K562 (cell line): ENCODE measurements around the gene MGAT5. TPM values are rescaled to one million over a fixed set of nuclear protein-coding genes. Genes with fewer than 3 reads are reported as not detected.

Experiments
- GATAD2B ChIP-seq: fragments of 450-650 bp; IDR thresholded peaks from 2 replicates; pipeline ENCODE4 v1.6.1; 2017; ENCODE audit warnings: mild to moderate bottlenecking, borderline replicate concordance
- KLF1 ChIP-seq: fragments of 450-650 bp; IDR thresholded peaks from 2 replicates; pipeline ENCODE4 v1.6.1; 2016; ENCODE audit warnings: missing genetic modification characterization, missing compliant biosample characterization
- NRF1 ChIP-seq, 2 experiments: fragments of 450-650 bp; IDR thresholded peaks in 1 of 2; conservative IDR thresholded peaks in 1 of 2; 2 replicates each; pipeline ENCODE4 v1.6.1; 2014; ENCODE audit warnings: mild to moderate bottlenecking in 2 of 2
- PTBP1 ChIP-seq: fragments of 200-400 bp; formaldehyde crosslinking; IDR thresholded peaks from 2 replicates; pipeline ENCODE4 v1.6.1; 2017; ENCODE audit warnings: low read depth, low read length
- SRSF7 ChIP-seq: fragments of 200-400 bp; formaldehyde crosslinking; optimal IDR thresholded peaks from 2 replicates; pipeline ENCODE3; 2017; ENCODE audit warnings: mild to moderate bottlenecking, low read depth, low read length
- ZNF12 ChIP-seq: sonication (generic); formaldehyde crosslinking; IDR thresholded peaks from 2 replicates; pipeline ENCODE4 v1.4.0; 2020; ENCODE audit warnings: mild to moderate bottlenecking, missing genetic modification reagents
- polyA plus RNA-seq, 8 experiments: library from polyadenylated mRNA; depleted of rRNA in 4 of 8; stranded (reverse) in 5 of 8; unstranded in 3 of 8; fragments of >200 nt; fragmentation: Nextera tagmentation in 2 of 8; fragmentation: Illumina TruSeq in 1 of 8; extraction: Ambion mirVana in 2 of 8; extraction: Trizol in 1 of 8; gene quantifications; 2 replicates each; pipeline versions ENCODE4 v1.2.1 to v1.2.3, GENCODE V29; 2011 to 2014; ENCODE audit warnings: inconsistent platforms in 1 of 8, missing spikeins in 1 of 8
- total RNA-seq, 7 experiments: library from RNA; depleted of rRNA in 6 of 7; stranded (reverse); fragments of >200 nt in 6 of 7; fragmentation: Illumina TruSeq in 2 of 7; extraction: Trizol in 2 of 7; gene quantifications; 2 replicates each; pipeline versions ENCODE4 v1.2.1 to v1.2.3, GENCODE V29; 2011 to 2021; ENCODE audit warnings: low replicate concordance in 1 of 7
- TF ChIP-seq, protein P1 (sequence below): fragments of 450-650 bp; IDR thresholded peaks from 2 replicates; pipeline ENCODE4 v1.6.1; 2016; ENCODE audit warnings: mild to moderate bottlenecking, moderate library complexity
- TF ChIP-seq, protein P2 (sequence below): fragments of 450-650 bp; formaldehyde crosslinking; IDR thresholded peaks from 2 replicates; pipeline ENCODE4 v1.4.0; 2020; ENCODE audit warnings: mild to moderate bottlenecking
- TF ChIP-seq, protein P3 (sequence below): IDR thresholded peaks from 2 replicates; pipeline ENCODE4 v1.6.1; 2011; ENCODE audit not compliant: insufficient read length; ENCODE audit errors: extremely low read depth
- TF ChIP-seq, protein P4 (sequence below): fragments of 250-450 bp; sonication (Bioruptor Pico); IDR thresholded peaks from 2 replicates; pipeline ENCODE4 v1.8.0; 2021; ENCODE audit warnings: moderate library complexity, mild to moderate bottlenecking, inconsistent platforms

The MGAT5 gene
- total and polyA plus RNA-seq, 9 of the 15 experiments (the other 6 are each of a cell fraction or from before 2014, with no cell fraction given): 1.6 to 18.6 (median 11.1) TPM

DNA sequence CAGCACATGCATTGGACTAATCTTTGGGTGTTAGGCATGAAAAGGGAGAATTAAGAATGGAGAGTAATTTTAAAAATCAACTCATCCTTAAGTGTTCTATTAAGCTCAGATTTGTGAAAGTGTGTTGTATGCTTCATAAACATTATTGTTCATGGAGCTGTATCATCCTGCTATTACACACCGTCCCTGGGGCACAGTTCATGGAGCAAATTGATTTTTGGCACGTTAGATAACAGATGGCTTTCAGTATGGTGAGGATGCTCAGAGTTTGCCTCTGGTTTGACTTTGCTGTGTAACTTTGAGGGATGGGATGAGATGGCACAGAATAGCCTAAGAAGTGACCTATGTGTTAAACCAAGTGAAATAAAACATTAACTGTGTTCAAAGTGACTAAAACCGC, 97.1 kb downstream of the MGAT5 start (continued):
- TF ChIP-seq, protein P1, sequence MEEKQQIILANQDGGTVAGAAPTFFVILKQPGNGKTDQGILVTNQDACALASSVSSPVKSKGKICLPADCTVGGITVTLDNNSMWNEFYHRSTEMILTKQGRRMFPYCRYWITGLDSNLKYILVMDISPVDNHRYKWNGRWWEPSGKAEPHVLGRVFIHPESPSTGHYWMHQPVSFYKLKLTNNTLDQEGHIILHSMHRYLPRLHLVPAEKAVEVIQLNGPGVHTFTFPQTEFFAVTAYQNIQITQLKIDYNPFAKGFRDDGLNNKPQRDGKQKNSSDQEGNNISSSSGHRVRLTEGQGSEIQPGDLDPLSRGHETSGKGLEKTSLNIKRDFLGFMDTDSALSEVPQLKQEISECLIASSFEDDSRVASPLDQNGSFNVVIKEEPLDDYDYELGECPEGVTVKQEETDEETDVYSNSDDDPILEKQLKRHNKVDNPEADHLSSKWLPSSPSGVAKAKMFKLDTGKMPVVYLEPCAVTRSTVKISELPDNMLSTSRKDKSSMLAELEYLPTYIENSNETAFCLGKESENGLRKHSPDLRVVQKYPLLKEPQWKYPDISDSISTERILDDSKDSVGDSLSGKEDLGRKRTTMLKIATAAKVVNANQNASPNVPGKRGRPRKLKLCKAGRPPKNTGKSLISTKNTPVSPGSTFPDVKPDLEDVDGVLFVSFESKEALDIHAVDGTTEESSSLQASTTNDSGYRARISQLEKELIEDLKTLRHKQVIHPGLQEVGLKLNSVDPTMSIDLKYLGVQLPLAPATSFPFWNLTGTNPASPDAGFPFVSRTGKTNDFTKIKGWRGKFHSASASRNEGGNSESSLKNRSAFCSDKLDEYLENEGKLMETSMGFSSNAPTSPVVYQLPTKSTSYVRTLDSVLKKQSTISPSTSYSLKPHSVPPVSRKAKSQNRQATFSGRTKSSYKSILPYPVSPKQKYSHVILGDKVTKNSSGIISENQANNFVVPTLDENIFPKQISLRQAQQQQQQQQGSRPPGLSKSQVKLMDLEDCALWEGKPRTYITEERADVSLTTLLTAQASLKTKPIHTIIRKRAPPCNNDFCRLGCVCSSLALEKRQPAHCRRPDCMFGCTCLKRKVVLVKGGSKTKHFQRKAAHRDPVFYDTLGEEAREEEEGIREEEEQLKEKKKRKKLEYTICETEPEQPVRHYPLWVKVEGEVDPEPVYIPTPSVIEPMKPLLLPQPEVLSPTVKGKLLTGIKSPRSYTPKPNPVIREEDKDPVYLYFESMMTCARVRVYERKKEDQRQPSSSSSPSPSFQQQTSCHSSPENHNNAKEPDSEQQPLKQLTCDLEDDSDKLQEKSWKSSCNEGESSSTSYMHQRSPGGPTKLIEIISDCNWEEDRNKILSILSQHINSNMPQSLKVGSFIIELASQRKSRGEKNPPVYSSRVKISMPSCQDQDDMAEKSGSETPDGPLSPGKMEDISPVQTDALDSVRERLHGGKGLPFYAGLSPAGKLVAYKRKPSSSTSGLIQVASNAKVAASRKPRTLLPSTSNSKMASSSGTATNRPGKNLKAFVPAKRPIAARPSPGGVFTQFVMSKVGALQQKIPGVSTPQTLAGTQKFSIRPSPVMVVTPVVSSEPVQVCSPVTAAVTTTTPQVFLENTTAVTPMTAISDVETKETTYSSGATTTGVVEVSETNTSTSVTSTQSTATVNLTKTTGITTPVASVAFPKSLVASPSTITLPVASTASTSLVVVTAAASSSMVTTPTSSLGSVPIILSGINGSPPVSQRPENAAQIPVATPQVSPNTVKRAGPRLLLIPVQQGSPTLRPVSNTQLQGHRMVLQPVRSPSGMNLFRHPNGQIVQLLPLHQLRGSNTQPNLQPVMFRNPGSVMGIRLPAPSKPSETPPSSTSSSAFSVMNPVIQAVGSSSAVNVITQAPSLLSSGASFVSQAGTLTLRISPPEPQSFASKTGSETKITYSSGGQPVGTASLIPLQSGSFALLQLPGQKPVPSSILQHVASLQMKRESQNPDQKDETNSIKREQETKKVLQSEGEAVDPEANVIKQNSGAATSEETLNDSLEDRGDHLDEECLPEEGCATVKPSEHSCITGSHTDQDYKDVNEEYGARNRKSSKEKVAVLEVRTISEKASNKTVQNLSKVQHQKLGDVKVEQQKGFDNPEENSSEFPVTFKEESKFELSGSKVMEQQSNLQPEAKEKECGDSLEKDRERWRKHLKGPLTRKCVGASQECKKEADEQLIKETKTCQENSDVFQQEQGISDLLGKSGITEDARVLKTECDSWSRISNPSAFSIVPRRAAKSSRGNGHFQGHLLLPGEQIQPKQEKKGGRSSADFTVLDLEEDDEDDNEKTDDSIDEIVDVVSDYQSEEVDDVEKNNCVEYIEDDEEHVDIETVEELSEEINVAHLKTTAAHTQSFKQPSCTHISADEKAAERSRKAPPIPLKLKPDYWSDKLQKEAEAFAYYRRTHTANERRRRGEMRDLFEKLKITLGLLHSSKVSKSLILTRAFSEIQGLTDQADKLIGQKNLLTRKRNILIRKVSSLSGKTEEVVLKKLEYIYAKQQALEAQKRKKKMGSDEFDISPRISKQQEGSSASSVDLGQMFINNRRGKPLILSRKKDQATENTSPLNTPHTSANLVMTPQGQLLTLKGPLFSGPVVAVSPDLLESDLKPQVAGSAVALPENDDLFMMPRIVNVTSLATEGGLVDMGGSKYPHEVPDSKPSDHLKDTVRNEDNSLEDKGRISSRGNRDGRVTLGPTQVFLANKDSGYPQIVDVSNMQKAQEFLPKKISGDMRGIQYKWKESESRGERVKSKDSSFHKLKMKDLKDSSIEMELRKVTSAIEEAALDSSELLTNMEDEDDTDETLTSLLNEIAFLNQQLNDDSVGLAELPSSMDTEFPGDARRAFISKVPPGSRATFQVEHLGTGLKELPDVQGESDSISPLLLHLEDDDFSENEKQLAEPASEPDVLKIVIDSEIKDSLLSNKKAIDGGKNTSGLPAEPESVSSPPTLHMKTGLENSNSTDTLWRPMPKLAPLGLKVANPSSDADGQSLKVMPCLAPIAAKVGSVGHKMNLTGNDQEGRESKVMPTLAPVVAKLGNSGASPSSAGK: no peak
- TF ChIP-seq, protein P2, sequence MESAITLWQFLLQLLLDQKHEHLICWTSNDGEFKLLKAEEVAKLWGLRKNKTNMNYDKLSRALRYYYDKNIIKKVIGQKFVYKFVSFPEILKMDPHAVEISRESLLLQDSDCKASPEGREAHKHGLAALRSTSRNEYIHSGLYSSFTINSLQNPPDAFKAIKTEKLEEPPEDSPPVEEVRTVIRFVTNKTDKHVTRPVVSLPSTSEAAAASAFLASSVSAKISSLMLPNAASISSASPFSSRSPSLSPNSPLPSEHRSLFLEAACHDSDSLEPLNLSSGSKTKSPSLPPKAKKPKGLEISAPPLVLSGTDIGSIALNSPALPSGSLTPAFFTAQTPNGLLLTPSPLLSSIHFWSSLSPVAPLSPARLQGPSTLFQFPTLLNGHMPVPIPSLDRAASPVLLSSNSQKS (CRISPR knock-in tag): no peak
- TF ChIP-seq GATAD2B (no peak), SRSF7 (no peak), NRF1 (conservative IDR thresholded peaks at IDR 0.05 in 1 of 2, IDR thresholded peaks at IDR 0.05 in 1 of 2) (no peak), KLF1 (tag) (no peak), PTBP1 (no peak), ZNF12 (CRISPR knock-in tag) (no peak)
- TF ChIP-seq, protein P3, sequence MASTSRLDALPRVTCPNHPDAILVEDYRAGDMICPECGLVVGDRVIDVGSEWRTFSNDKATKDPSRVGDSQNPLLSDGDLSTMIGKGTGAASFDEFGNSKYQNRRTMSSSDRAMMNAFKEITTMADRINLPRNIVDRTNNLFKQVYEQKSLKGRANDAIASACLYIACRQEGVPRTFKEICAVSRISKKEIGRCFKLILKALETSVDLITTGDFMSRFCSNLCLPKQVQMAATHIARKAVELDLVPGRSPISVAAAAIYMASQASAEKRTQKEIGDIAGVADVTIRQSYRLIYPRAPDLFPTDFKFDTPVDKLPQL: no peak
- TF ChIP-seq, protein P4, sequence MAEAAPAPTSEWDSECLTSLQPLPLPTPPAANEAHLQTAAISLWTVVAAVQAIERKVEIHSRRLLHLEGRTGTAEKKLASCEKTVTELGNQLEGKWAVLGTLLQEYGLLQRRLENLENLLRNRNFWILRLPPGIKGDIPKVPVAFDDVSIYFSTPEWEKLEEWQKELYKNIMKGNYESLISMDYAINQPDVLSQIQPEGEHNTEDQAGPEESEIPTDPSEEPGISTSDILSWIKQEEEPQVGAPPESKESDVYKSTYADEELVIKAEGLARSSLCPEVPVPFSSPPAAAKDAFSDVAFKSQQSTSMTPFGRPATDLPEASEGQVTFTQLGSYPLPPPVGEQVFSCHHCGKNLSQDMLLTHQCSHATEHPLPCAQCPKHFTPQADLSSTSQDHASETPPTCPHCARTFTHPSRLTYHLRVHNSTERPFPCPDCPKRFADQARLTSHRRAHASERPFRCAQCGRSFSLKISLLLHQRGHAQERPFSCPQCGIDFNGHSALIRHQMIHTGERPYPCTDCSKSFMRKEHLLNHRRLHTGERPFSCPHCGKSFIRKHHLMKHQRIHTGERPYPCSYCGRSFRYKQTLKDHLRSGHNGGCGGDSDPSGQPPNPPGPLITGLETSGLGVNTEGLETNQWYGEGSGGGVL (CRISPR knock-in tag): no peak
